Keratinocyte (primary cell): Measurements from ENCODE around the gene RAPGEF1.

Experiments used
- EZH2 ChIP-seq: IDR thresholded peaks from one replicate; pipeline ENCODE4 v1.6.1; 2012; ENCODE audit warnings: inconsistent platforms, mild to moderate bottlenecking, low read length, moderate library complexity
- TF ChIP-seq, protein P1 (sequence below), 3 experiments: IDR thresholded peaks in 1 of 3; conservative IDR thresholded peaks in 1 of 3; optimal IDR thresholded peaks in 1 of 3; 2 replicates in 2 of 3; 3 replicates in 1 of 3; pipeline versions ENCODE3 to v1.5.1; 2011; ENCODE audit warnings: low read length in 3 of 3, mild to moderate bottlenecking in 3 of 3, moderate library complexity in 2 of 3, control low read depth in 1 of 3, inconsistent platforms in 1 of 3; ENCODE audit not compliant: insufficient read depth in 2 of 3; ENCODE audit errors: extremely low read depth in 1 of 3

DNA sequence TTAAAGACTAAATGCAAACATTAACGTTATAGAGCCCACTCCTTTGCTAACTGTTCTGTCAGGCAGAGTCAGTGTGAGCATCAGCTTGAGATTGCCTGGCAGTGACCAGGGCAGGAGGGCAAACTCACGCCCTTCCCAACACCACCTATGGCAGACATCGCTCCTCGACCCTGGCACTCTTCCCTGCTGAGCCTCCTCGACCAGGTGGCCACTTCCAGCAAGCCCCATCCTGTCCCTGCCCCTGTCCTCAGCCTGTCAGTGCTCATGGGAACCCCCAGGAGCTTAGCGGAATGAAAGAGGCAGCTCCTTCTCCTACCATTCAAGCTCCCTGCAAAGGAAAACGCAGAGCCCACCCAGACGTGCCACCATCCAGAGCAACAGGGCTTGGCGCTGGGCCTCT is 152.5 kb downstream of the RAPGEF1 start:
- TF ChIP-seq, protein P1, sequence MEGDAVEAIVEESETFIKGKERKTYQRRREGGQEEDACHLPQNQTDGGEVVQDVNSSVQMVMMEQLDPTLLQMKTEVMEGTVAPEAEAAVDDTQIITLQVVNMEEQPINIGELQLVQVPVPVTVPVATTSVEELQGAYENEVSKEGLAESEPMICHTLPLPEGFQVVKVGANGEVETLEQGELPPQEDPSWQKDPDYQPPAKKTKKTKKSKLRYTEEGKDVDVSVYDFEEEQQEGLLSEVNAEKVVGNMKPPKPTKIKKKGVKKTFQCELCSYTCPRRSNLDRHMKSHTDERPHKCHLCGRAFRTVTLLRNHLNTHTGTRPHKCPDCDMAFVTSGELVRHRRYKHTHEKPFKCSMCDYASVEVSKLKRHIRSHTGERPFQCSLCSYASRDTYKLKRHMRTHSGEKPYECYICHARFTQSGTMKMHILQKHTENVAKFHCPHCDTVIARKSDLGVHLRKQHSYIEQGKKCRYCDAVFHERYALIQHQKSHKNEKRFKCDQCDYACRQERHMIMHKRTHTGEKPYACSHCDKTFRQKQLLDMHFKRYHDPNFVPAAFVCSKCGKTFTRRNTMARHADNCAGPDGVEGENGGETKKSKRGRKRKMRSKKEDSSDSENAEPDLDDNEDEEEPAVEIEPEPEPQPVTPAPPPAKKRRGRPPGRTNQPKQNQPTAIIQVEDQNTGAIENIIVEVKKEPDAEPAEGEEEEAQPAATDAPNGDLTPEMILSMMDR (optimal IDR thresholded peaks at IDR 0.05 in 1 of 3, IDR thresholded peaks at IDR 0.05 in 1 of 3, conservative IDR thresholded peaks at IDR 0.05 in 1 of 3; ENCODE audit: extremely low read depth in 1 of 3, insufficient read depth in 2 of 3, low read length in 3 of 3), result no peak
- TF ChIP-seq EZH2, result no peak
